ENCODE measurements around the gene APBA2.

The APBA2 gene

GRCh38 chr15:28901987-28902745, 16.4 kb downstream of the APBA2 start:
- Histone ChIP-seq H3K9me3 (replicated peaks; ENCODE audit: insufficient read depth, low read length) (no peaks in the 10 kb centered on the region), H3K4me1 (ENCODE audit: low read length) (no peaks in the 10 kb centered on the region), H3K79me2 (ENCODE audit: low read length) (peaks cover 27% of the 10 kb centered on the region), H3K36me3 (replicated peaks; ENCODE audit: insufficient read depth, low read length) (no peaks in the 10 kb centered on the region), H3K9ac (ENCODE audit: low read length) (no peak overlapping the region), H3F3A (ENCODE audit: insufficient read depth, low read length) (no peaks in the 10 kb centered on the region), H4K20me1 (ENCODE audit: insufficient read depth, low read length) (no peaks in the 10 kb centered on the region), H2AFZ (ENCODE audit: low read length) (no peak overlapping the region), H3K4me2 (ENCODE audit: low read depth, low read length) (no peak overlapping the region), H3K27me3 (replicated peaks; ENCODE audit: insufficient read depth, low read length) (no peaks in the 10 kb centered on the region), H3K4me3 (ENCODE audit: low read length) (no peak overlapping the region), H3K27ac (ENCODE audit: low read length) (no peak overlapping the region), H3K9me2 (replicated peaks; ENCODE audit: insufficient read depth, low read length) (no peaks in the 10 kb centered on the region)
- no peak for DNase-seq
- no peak for TF ChIP-seq EZH2 (optimal IDR thresholded peaks at IDR 0.05; ENCODE audit: low read depth, low read length)
- no peak for TF ChIP-seq EZH2phosphoT487 (IDR thresholded peaks at IDR 0.05; ENCODE audit: low read length)
- TF ChIP-seq CTCF (IDR thresholded peaks at IDR 0.05; ENCODE audit: low read length) = no peak

- no peaks in the 10 kb centered on the region for H3K9me3 ChIP-seq (replicated peaks; ENCODE audit: insufficient read depth, low read length)
- no peak overlapping the region for H3K4me2 ChIP-seq (ENCODE audit: low read depth, low read length)
- no peaks in the 10 kb centered on the region for H3F3A ChIP-seq (ENCODE audit: insufficient read depth, low read length)
- H3K9me2 ChIP-seq (replicated peaks; ENCODE audit: insufficient read depth, low read length) = no peaks in the 10 kb centered on the region
- no peaks in the 10 kb centered on the region for H3K36me3 ChIP-seq (replicated peaks; ENCODE audit: insufficient read depth, low read length)
- no peak overlapping the region for H3K4me3 ChIP-seq (ENCODE audit: low read length)
- no peaks in the 10 kb centered on the region for H4K20me1 ChIP-seq (ENCODE audit: insufficient read depth, low read length)
- H3K79me2 ChIP-seq (ENCODE audit: low read length) = peaks cover 32% of the 10 kb centered on the region
- no peaks in the 10 kb centered on the region for H3K4me1 ChIP-seq (ENCODE audit: low read length)
- H3K9ac ChIP-seq (ENCODE audit: low read length) = no peak overlapping the region
- TF ChIP-seq EZH2phosphoT487 (IDR thresholded peaks at IDR 0.05; ENCODE audit: low read length) (no peak), EZH2 (optimal IDR thresholded peaks at IDR 0.05; ENCODE audit: low read depth, low read length) (no peak), CTCF (IDR thresholded peaks at IDR 0.05; ENCODE audit: low read length) (no peak)
- no peak for DNase-seq
- H2AFZ ChIP-seq (ENCODE audit: low read length) = no peak overlapping the region
- H3K27ac ChIP-seq (ENCODE audit: low read length) = no peak overlapping the region
- H3K27me3 ChIP-seq (replicated peaks; ENCODE audit: insufficient read depth, low read length) = no peaks in the 10 kb centered on the region
Observed at GRCh38 chr15:28902856-28903255, 17.1 kb downstream of the APBA2 start.

- Histone ChIP-seq H3K79me2 (ENCODE audit: low read length) (peaks cover 34% of the 10 kb centered on the region), H3K9me2 (replicated peaks; ENCODE audit: insufficient read depth, low read length) (no peaks in the 10 kb centered on the region), H3K4me2 (ENCODE audit: low read depth, low read length) (no peak overlapping the region), H3K36me3 (replicated peaks; ENCODE audit: insufficient read depth, low read length) (no peaks in the 10 kb centered on the region), H4K20me1 (ENCODE audit: insufficient read depth, low read length) (no peaks in the 10 kb centered on the region), H3K4me1 (ENCODE audit: low read length) (no peaks in the 10 kb centered on the region), H3K27me3 (replicated peaks; ENCODE audit: insufficient read depth, low read length) (no peaks in the 10 kb centered on the region), H3F3A (ENCODE audit: insufficient read depth, low read length) (no peaks in the 10 kb centered on the region), H3K4me3 (ENCODE audit: low read length) (no peak overlapping the region), H3K9me3 (replicated peaks; ENCODE audit: insufficient read depth, low read length) (no peaks in the 10 kb centered on the region), H3K9ac (ENCODE audit: low read length) (no peak overlapping the region), H2AFZ (ENCODE audit: low read length) (no peak overlapping the region), H3K27ac (ENCODE audit: low read length) (no peak overlapping the region)
- TF ChIP-seq EZH2 (optimal IDR thresholded peaks at IDR 0.05; ENCODE audit: low read depth, low read length) (no peak), EZH2phosphoT487 (IDR thresholded peaks at IDR 0.05; ENCODE audit: low read length) (no peak), CTCF (IDR thresholded peaks at IDR 0.05; ENCODE audit: low read length) (no peak)
- no peak for DNase-seq
Observed at GRCh38 chr15:28903555-28903954, 17.8 kb downstream of the APBA2 start.

Data from MM.1S (cell line).